NCI-H1694 (cell line): ENCODE data around the gene GGT6.

Source experiments
- DNase-seq: peaks from one replicate; lab custom pipeline; 2025; lab: John Stamatoyannopoulos, UW

Gene GGT6

DNA sequence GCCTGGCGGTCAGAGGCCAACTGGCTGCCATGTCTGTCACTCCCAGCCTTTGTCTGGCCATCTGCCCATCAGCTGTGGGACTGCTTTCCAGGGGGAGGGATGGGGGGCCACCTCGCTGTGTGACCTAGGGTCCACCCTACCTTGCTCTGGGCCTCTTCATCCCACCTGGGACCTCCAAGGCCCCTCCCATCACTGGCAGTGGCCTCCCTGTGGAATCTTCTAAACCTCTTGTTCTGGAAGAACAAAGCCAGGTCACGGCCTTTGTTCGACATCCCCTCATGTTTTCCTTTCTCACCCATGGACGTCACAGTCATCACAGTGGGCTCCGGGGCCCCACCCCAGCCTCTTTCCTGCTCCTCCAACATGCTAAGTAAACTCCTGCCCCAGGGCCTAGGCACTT is 37.7 kb downstream of the GGT6 start:
- no peak for DNase-seq

DNA sequence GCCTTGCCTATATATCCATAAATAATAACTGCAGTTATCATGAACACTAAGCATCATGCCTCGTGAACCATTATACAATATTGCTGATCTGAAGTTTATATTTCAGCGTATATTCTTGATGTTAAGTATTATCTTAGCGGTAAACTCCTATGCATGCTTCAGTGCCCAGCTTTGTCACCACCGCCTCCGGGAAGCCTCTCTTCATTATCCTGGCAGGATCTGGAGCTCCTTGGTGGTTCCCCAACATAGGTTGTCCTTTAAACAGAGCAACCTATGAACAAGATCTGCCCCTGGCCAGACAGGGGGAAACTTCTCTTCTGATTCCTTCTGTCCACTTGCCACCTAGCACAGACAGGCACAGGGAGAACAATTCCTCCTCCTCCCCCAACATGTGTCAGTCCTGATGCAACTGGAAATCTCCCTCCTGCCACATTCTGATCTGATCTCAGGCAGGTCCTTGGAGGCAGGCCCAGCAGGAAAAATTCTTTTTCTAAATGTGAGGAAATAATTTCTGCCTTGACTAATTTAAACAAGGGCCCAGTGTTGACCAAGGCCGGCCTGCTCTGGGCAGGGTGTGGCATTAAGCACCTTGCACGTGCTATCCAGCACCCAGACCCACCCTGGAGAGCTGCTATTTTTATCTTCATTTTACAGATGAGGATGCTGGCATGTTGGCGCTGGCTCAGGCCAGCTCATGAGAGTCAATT is 39.3 kb downstream of the GGT6 start:
- no peak for DNase-seq

DNA sequence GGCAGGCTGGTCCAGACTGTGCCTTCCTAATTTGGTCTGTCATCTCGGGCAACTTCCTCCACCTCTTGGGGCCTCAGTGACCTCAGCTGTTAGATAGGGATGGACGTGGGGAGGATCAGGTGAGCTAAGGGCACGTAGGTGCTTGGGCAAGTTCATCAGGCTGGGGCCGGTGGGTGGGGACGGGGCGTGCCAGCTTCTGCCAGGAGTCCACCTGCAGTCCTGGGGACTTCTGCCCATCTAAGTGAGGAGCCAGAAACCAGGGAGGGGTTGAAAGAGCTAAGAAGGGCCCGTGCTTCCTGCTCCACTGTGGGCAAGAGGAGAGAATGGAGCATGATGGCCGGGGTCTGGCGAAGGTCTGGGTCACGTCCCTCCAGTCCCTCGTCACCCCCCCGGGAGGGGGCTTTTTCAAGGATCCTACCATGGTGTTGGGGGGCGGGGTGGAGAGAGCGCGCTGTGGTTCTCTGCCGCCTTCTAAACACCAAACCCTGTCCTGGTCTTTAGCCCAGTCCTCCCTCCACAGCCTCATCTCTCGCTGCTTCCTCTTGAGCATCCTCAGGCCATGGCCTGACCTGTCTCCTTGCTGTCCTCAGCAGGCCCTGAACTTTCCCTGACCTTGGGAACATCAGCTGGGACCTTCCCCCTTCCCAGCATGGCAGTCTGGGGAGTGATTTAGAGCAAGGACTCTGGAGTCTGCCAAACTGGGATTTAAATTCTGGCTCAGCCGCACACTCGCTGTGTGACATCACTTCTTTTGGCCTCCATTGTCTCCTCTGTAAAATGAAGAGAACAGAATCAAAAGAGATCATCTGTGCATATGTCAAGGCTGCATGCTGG is 40.1 kb downstream of the GGT6 start:
- DNase-seq: no peak

GRCh38 chr17:4519361-4519788 is 41.0 kb downstream of the GGT6 start:
- DNase-seq: no peak

GRCh38 chr17:4518901-4519300 is 41.5 kb downstream of the GGT6 start:
- DNase-seq: no peak

DNA sequence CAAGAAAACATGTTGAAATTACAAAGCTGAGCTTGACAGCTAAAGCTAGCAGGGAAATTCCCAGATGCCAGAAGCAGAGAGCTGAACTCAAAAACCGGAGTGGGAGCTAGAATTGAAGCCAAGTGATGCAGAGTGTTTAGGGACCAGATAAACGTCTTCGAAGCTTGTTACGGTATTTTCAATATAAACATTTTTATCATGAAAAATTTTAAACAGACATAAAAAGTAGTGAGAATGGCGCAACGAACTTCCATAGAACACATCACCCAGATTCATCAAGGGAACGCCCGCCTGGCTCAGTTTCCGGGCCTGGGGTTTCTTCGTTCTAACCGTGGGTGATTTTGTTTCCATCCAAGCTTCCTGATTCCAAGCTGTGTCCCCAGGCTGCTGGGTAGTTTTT is 43.6 kb downstream of the GGT6 start:
- no peak for DNase-seq

GRCh38 chr17:4515501-4515900 is 44.9 kb downstream of the GGT6 start:
- DNase-seq: no peak

DNA sequence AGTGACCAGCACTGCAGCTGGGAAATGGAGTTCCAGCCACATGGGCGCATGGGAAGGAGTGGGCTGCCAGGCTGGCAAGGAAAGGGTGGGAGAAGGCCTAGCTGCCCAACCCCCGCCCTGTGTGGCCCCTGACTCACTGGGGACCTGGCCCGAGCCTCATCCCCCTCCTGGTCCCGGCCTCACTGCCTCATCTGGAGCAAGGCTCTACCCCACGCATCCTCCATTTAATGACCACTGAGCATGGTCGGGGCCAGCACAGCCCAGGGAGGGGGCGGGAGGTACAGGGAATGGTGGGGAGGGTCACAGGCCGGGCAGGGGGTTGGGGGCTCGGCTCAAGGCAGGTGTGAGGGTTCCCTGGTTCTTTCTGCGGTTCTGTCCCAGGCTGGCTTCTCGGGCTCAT is 45.6 kb downstream of the GGT6 start:
- DNase-seq: no peak

DNA sequence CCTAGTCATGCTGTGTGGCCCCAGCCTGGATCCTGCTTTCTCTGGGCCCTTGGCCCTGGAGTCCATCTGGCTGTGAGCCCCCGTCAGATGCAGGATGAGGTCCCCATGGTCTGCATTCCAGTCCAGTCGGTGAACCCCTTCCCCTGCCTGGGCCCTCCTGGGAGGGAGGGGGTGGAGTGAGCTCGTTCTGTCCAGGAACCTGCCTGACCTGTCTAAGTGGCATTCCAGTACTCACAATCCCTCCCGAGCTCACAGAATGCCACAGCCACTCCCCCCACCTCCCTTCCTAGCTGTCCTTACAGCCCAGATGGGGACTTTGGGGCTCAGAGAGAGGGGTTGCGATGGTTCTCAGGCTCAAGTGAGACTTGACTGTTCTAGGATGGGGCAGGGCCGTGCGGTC is 46.2 kb downstream of the GGT6 start:
- no peak for DNase-seq

- DNase-seq: no peak
Observed at GRCh38 chr17:4513113-4514032, 47.0 kb downstream of the GGT6 start.

DNA sequence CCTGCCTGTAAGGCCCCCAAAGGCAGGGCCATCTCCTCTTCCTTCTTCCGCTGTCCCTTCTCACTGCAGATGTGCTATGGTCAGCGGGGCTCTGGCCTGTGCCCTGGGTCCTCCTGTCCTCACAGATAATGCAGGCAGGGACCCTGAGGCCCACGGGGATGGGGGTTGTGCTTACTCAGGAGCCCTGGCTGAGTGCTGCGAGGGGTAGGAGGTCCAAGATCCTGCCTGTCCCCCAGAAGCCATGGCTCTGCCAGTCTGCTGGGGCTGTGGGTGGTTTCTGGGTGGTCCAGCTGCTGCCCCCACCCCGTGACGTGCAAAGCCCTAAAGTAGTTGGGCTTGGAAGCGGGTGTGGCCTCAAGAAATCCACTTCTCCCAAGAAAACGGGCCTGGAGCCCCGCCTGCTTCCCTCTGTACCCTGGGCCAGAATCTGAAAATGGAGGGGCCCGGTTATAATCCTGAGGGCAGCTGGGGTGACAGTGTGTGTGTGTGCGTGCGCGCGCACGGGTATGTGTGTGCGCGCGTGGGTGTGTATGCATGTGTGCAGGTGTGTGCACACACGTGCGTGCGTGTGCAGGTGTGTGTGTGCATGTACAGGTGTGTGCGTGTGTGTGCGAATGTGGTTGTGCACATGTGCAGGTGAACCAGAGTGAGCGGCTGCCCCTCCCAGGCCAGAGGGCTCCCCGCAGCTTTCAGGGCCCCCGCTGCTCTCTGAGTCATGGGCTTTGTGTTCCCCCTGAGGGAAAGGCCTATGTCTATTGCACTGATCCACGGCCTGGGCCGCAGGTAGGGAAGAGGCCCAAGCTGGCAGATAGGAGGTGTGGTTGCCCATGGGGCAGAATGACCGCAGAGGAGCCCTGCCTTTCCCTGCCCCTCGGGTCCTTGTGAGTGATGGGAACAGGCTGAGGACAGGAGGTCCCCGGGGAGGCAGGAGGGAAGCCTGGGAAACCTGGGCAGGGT is 47.9 kb downstream of the GGT6 start:
- DNase-seq: no peak

DNA sequence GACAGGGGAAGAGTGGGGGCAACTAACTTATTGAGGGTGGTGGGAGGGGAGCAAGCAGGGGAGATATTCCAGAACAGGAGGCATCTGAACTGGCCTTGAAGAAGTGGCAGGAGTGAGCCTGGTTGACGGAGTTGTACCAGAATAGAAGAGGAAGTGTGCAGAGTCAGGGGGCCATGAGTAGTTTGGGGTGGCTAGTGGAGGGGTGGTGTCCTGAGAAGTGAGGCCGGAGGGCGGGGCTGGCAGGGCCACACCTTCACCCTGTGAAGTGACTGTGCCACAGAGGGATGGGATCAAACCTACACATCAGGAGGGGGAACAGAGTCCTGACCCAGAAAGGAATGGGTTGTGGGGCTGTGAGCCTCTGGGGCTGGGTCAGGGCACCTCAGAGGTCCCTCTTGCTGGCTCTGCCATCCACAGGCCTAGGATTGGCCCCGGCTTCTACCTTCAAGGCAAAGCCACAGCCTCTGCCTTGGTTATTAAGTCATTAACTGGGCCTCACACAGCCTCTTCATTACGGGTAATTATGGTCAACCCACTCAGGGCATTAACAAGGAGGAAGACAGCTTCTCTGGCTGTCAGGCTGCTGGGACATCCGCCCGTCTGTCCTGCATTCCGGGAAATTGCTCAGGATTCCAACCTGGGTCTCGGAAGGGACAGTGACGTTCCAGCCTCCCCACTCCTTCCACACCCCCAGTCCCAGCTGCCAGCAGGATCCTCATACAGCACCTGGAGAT is 49.0 kb downstream of the GGT6 start:
- no peak for DNase-seq

DNA sequence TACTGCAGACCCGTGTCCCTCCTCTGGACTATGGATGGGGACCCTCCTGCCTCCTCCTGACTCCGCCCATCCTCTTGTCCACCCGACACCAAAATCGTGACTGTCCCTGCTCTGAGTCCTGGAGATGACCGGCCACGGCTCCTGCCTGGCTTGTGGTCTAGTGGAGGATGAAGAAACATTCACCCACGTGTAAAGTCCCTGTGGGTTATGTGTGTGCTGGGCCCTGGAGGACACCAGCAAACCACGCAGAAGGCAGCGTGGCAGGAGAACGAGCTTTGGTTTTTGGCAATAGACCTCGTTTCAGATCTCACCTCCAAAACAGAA is 49.8 kb downstream of the GGT6 start:
- DNase-seq: no peak

- DNase-seq: no peak
Observed at GRCh38 chr17:4509923-4510617, 50.3 kb downstream of the GGT6 start.

- DNase-seq: no peak
Observed at GRCh38 chr17:4509401-4509800, 51.0 kb downstream of the GGT6 start.

- DNase-seq: no peak
Observed at GRCh38 chr17:4508207-4508606, 52.2 kb downstream of the GGT6 start.

- no peak for DNase-seq
Observed at GRCh38 chr17:4507361-4508111, 52.8 kb downstream of the GGT6 start.
